GM23338 (cell line): ENCODE measurements around the gene DOCK6.

Experiments
- CTCF ChIP-seq, 2 experiments: fragments of 200-600 bp in 1 of 2; sonication (generic) in 1 of 2; conservative IDR thresholded peaks; 2 replicates each; pipeline versions ENCODE4 v1.5.1 to v1.6.1; 2016 to 2017; ENCODE audit warnings: antibody characterized with exemption in 2 of 2, low read depth in 2 of 2, mild to moderate bottlenecking in 2 of 2, moderate library complexity in 1 of 2
- EZH2 ChIP-seq: fragments of 200-600 bp; sonication (generic); IDR thresholded peaks from one replicate; pipeline ENCODE4 v1.8.0; 2017; ENCODE audit warnings: antibody characterized with exemption, mild to moderate bottlenecking, low read depth; ENCODE audit not compliant: unreplicated experiment
- JUNB ChIP-seq: IDR thresholded peaks from one replicate; pipeline ENCODE4 v1.6.1; 2016; ENCODE audit warnings: antibody characterized with exemption; ENCODE audit not compliant: unreplicated experiment
- REST ChIP-seq: IDR thresholded peaks from one replicate; pipeline ENCODE4 v1.6.1; 2018; ENCODE audit warnings: antibody characterized with exemption; ENCODE audit not compliant: unreplicated experiment

- TF ChIP-seq CTCF (conservative IDR thresholded peaks at IDR 0.05; ENCODE audit: low read depth in 2 of 2) (no peak), JUNB (no peak), REST (no peak), EZH2 (no peak)
Observed at GRCh38 chr19:11284515-11284914, 22.2 kb upstream of the DOCK6 start.
